ENCODE data around the gene VWA3B. TPM values are rescaled to one million over a fixed set of nuclear protein-coding genes. Genes with fewer than 3 reads are reported as not detected.

The VWA3B gene
- total and polyA plus RNA-seq, 2 experiments from 2014 or later, result 0.80 TPM; not detected in 1

DNA sequence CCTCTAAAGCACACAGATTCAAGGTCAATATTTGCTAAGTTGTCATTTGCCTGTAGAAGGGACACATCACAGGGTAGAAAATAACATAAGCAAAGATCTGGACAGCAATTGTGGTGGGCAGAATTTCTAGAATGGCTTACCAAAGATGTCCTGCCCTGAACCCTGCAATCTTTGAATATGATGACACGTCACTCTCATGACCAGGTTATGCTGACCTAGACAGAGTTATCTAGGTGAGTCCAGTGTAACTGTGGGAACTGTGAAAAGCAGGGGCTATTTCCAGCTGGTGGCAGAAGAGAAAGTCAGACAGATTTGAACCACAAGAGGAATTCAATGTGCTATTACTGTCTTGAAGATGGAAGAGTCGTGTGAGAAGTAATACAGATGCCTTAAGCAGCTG, 147.0 kb downstream of the VWA3B start:
- Histone ChIP-seq H3K4me3 (no peak overlapping the region), H3K27ac (no peak overlapping the region), H3K4me2 (no peak overlapping the region), H3K27me3 (no peaks in the 10 kb centered on the region), H3K79me2 (no peaks in the 10 kb centered on the region), H3K9me3 (ENCODE audit: low read depth) (no peaks in the 10 kb centered on the region), H2AFZ (no peak overlapping the region), H3K4me1 (ENCODE audit: insufficient read depth) (no peaks in the 10 kb centered on the region), H3K9me2 (replicated peaks; ENCODE audit: insufficient read depth) (no peaks in the 10 kb centered on the region), H4K20me1 (ENCODE audit: insufficient read depth, poor library complexity, severe bottlenecking) (no peaks in the 10 kb centered on the region), H3K36me3 (replicated peaks; ENCODE audit: insufficient read depth, low read depth) (no peaks in the 10 kb centered on the region)
- DNase-seq (ENCODE audit: low spot score), result no peak
- 61% methylated on average over 2 of the region's 2 CpGs for WGBS (ENCODE audit: low lambda C conversion rate, missing lambda C conversion rate)
- TF ChIP-seq EZH2 (IDR thresholded peaks at IDR 0.05; ENCODE audit: borderline replicate concordance), result no peak
- no peak for TF ChIP-seq EZH2phosphoT487 (IDR thresholded peaks at IDR 0.05; ENCODE audit: low read depth, severe bottlenecking, unreplicated experiment)
- TF ChIP-seq, protein P1, sequence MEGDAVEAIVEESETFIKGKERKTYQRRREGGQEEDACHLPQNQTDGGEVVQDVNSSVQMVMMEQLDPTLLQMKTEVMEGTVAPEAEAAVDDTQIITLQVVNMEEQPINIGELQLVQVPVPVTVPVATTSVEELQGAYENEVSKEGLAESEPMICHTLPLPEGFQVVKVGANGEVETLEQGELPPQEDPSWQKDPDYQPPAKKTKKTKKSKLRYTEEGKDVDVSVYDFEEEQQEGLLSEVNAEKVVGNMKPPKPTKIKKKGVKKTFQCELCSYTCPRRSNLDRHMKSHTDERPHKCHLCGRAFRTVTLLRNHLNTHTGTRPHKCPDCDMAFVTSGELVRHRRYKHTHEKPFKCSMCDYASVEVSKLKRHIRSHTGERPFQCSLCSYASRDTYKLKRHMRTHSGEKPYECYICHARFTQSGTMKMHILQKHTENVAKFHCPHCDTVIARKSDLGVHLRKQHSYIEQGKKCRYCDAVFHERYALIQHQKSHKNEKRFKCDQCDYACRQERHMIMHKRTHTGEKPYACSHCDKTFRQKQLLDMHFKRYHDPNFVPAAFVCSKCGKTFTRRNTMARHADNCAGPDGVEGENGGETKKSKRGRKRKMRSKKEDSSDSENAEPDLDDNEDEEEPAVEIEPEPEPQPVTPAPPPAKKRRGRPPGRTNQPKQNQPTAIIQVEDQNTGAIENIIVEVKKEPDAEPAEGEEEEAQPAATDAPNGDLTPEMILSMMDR (IDR thresholded peaks at IDR 0.05; ENCODE audit: poor library complexity), result no peak

DNA sequence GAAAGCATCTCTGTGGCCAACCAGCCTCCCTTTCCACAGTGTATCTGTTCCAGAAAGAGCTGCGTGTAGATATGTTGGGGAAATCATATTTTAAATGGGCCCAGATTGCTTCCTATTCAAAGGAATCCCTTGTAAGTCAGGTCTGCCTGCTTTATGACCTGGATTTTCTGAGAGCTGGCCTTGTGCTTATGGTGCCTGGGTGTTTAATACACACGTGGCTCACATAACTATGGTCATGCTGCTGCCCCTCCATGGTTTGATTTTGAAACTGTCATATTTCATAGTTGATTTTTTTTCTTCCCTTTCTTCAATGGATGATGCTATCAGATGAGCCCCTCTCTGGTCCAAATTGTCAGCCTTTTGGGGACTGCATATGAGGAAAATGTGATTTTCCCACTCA, 147.8 kb downstream of the VWA3B start:
- no peak overlapping the region for H2AFZ ChIP-seq
- WGBS (ENCODE audit: low lambda C conversion rate, missing lambda C conversion rate), result 70% methylated on average over 2 of the region's 2 CpGs
- DNase-seq (ENCODE audit: low spot score), result no peak
- no peaks in the 10 kb centered on the region for H3K9me2 ChIP-seq (replicated peaks; ENCODE audit: insufficient read depth)
- no peak overlapping the region for H3K4me3 ChIP-seq
- no peaks in the 10 kb centered on the region for H3K9me3 ChIP-seq (ENCODE audit: low read depth)
- no peaks in the 10 kb centered on the region for H3K79me2 ChIP-seq
- H3K4me2 ChIP-seq, result no peak overlapping the region
- H4K20me1 ChIP-seq (ENCODE audit: insufficient read depth, poor library complexity, severe bottlenecking), result no peaks in the 10 kb centered on the region
- TF ChIP-seq EZH2 (IDR thresholded peaks at IDR 0.05; ENCODE audit: borderline replicate concordance) (no peak), EZH2phosphoT487 (IDR thresholded peaks at IDR 0.05; ENCODE audit: low read depth, severe bottlenecking, unreplicated experiment) (no peak)
- TF ChIP-seq, protein P1 (IDR thresholded peaks at IDR 0.05; ENCODE audit: poor library complexity), result no peak
- no peak overlapping the region for H3K27ac ChIP-seq
- H3K4me1 ChIP-seq (ENCODE audit: insufficient read depth), result no peaks in the 10 kb centered on the region
- no peaks in the 10 kb centered on the region for H3K36me3 ChIP-seq (replicated peaks; ENCODE audit: insufficient read depth, low read depth)
- no peaks in the 10 kb centered on the region for H3K27me3 ChIP-seq

DNA sequence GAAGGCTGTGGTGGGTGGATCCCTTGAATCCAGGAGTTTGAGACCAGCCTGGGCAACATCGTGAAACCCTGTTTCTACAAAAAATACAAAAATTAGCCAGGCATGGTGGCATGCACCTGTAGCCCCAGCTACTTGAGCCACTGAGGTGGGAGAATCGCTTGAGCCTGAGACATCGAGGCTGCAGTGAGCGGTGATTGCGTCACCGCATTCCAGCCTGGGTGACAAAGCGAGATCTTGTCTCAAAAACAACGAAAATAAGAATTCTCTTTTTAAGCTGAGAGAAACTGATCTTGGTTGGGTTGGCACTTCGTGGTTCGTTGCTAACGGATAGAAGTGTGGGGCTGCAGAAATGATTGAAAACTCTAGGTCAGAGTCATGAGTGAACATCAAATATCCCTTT, 150.0 kb downstream of the VWA3B start:
- H3K27me3 ChIP-seq, result no peaks in the 10 kb centered on the region

More for the DNA sequence above, 150.0 kb downstream of the VWA3B start:
- DNase-seq (ENCODE audit: low spot score), result no peak
- no peaks in the 10 kb centered on the region for H3K79me2 ChIP-seq
- no peak overlapping the region for H3K4me2 ChIP-seq
- no peak overlapping the region for H2AFZ ChIP-seq
- no peaks in the 10 kb centered on the region for H3K4me1 ChIP-seq (ENCODE audit: insufficient read depth)
- no peaks in the 10 kb centered on the region for H4K20me1 ChIP-seq (ENCODE audit: insufficient read depth, poor library complexity, severe bottlenecking)
- no peak overlapping the region for H3K4me3 ChIP-seq
- H3K9me2 ChIP-seq (replicated peaks; ENCODE audit: insufficient read depth), result no peaks in the 10 kb centered on the region
- TF ChIP-seq EZH2phosphoT487 (IDR thresholded peaks at IDR 0.05; ENCODE audit: low read depth, severe bottlenecking, unreplicated experiment) (no peak), EZH2 (IDR thresholded peaks at IDR 0.05; ENCODE audit: borderline replicate concordance) (no peak)
- TF ChIP-seq, protein P1 (IDR thresholded peaks at IDR 0.05; ENCODE audit: poor library complexity), result no peak
- WGBS (ENCODE audit: low lambda C conversion rate, missing lambda C conversion rate), result 92% methylated on average over 11 of the region's 11 CpGs
- H3K27ac ChIP-seq, result no peak overlapping the region
- no peaks in the 10 kb centered on the region for H3K9me3 ChIP-seq (ENCODE audit: low read depth)
- H3K36me3 ChIP-seq (replicated peaks; ENCODE audit: insufficient read depth, low read depth), result no peaks in the 10 kb centered on the region
